CD14-positive monocyte (primary cell): ENCODE measurements around the gene SLC66A2. TPM values are rescaled to one million over a fixed set of nuclear protein-coding genes. Genes with fewer than 3 reads are reported as not detected.

Experiments used
- DNase-seq, 3 donors: peaks; one replicate each; pipeline ENCODE4 v3.0.0-alpha.2; 2011 to 2022
- H2AFZ ChIP-seq: 2 replicates; pipeline ENCODE4 v1.6.0; 2012; ENCODE audit warnings: mild to moderate bottlenecking, low read depth, low read length, inconsistent platforms; ENCODE audit not compliant: insufficient read depth, poor library complexity, severe bottlenecking
- H3K27ac ChIP-seq, 2 donors: 1 replicate in 1 of 2; 2 replicates in 1 of 2; pipeline ENCODE4 v1.5.1; 2012 to 2013; ENCODE audit warnings: low read length in 2 of 2, control low read depth in 1 of 2, inconsistent platforms in 1 of 2, low read depth in 1 of 2, mild to moderate bottlenecking in 1 of 2
- H3K27me3 ChIP-seq, 2 donors: one replicate each; pipeline versions ENCODE4 v1.6.0 to v1.6.1; 2011 to 2013; ENCODE audit warnings: low read length in 2 of 2; ENCODE audit not compliant: control insufficient read depth in 2 of 2, insufficient read depth in 2 of 2
- H3K36me3 ChIP-seq, 2 donors: replicated peaks in 1 of 2; 1 replicate in 1 of 2; 2 replicates in 1 of 2; pipeline versions ENCODE4 v1.5.1 to v1.6.1; 2012 to 2013; ENCODE audit warnings: low read length in 2 of 2, control low read depth in 1 of 2, inconsistent platforms in 1 of 2, mild to moderate bottlenecking in 1 of 2; ENCODE audit not compliant: insufficient read depth in 2 of 2, control insufficient read depth in 1 of 2
- H3K4me1 ChIP-seq, 2 donors: 1 replicate in 1 of 2; 2 replicates in 1 of 2; pipeline versions ENCODE4 v1.5.1 to v1.6.1; 2012 to 2013; ENCODE audit warnings: low read length in 2 of 2, control low read depth in 1 of 2, inconsistent platforms in 1 of 2, mild to moderate bottlenecking in 1 of 2, moderate library complexity in 1 of 2; ENCODE audit not compliant: insufficient read depth in 2 of 2, control insufficient read depth in 1 of 2
- H3K4me2 ChIP-seq: replicated peaks from 2 replicates; pipeline ENCODE3; 2012; ENCODE audit warnings: low read length, moderate library complexity, mild to moderate bottlenecking; ENCODE audit not compliant: poor library complexity, severe bottlenecking; ENCODE audit errors: extremely low read depth
- H3K4me3 ChIP-seq, 3 experiments: fragments of 200-600 bp in 1 of 3; sonication (generic) in 1 of 3; replicated peaks in 1 of 3; 1 replicate in 2 of 3; 2 replicates in 1 of 3; pipeline ENCODE4 v1.5.1; 2011 to 2013; ENCODE audit warnings: low read length in 3 of 3, mild to moderate bottlenecking in 3 of 3, control low read depth in 2 of 3, low read depth in 2 of 3, inconsistent platforms in 1 of 3, moderate library complexity in 1 of 3
- H3K79me2 ChIP-seq: 2 replicates; pipeline ENCODE4 v1.6.0; 2012; ENCODE audit warnings: mild to moderate bottlenecking, control low read depth, inconsistent platforms, low read length, moderate library complexity; ENCODE audit not compliant: insufficient read depth
- H3K9ac ChIP-seq: 2 replicates; pipeline ENCODE4 v1.6.0; 2017; ENCODE audit warnings: low read length, mild to moderate bottlenecking; ENCODE audit not compliant: insufficient read depth, poor library complexity, severe bottlenecking
- H3K9me3 ChIP-seq, 2 donors: replicated peaks in 1 of 2; 1 replicate in 1 of 2; 2 replicates in 1 of 2; pipeline versions ENCODE4 v1.5.1 to v1.6.1; 2012 to 2013; ENCODE audit warnings: low read length in 2 of 2, control low read depth in 1 of 2; ENCODE audit not compliant: control insufficient read depth in 1 of 2, insufficient read depth in 1 of 2
- H4K20me1 ChIP-seq: 2 replicates; pipeline ENCODE4 v1.6.0; 2012; ENCODE audit warnings: mild to moderate bottlenecking, low read length, control low read depth, moderate library complexity; ENCODE audit not compliant: insufficient read depth
- H3K27ac Mint-ChIP-seq, 7 donors: one replicate each; pipeline ENCODE4 v1.8.0; 2020; ENCODE audit warnings: mild to moderate bottlenecking in 7 of 7, mixed read lengths in 7 of 7, moderate library complexity in 6 of 7, inconsistent platforms in 2 of 7
- H3K27me3 Mint-ChIP-seq, 3 donors: one replicate each; pipeline ENCODE4 v1.8.0; 2021 to 2022; ENCODE audit warnings: low read depth in 3 of 3, mild to moderate bottlenecking in 3 of 3, mixed read lengths in 3 of 3, moderate library complexity in 3 of 3, inconsistent platforms in 1 of 3
- H3K36me3 Mint-ChIP-seq, 2 donors: one replicate each; pipeline ENCODE4 v1.8.0; 2020; ENCODE audit warnings: mixed read lengths in 2 of 2, inconsistent platforms in 1 of 2, mild to moderate bottlenecking in 1 of 2
- H3K4me1 Mint-ChIP-seq: one replicate; pipeline ENCODE4 v1.8.0; 2020; ENCODE audit warnings: mild to moderate bottlenecking, mixed read lengths
- H3K4me3 Mint-ChIP-seq, 2 donors: one replicate each; pipeline ENCODE4 v1.8.0; 2020; ENCODE audit warnings: mild to moderate bottlenecking in 2 of 2, mixed read lengths in 2 of 2, moderate library complexity in 1 of 2
- H3K9me3 Mint-ChIP-seq, 7 donors: one replicate each; pipeline ENCODE4 v1.8.0; 2020 to 2022; ENCODE audit warnings: mixed read lengths in 7 of 7, mild to moderate bottlenecking in 6 of 7, moderate library complexity in 6 of 7, inconsistent platforms in 2 of 7
- CTCF ChIP-seq: fragments of 200-600 bp; IDR thresholded peaks from one replicate; pipeline ENCODE4 v1.8.0; 2022; ENCODE audit warnings: antibody characterized with exemption, mild to moderate bottlenecking
- WGBS: methylation state at CpG from one replicate; pipeline ENCODE4 v1.1.5; 2013; ENCODE audit warnings: missing lambda C conversion rate; ENCODE audit not compliant: insufficient coverage; 5-methylcytosine and 5-hydroxymethylcytosine counted together
- intact Hi-C, 2 donors: fragments of 100-400 bp; cut with micrococcal nuclease; formaldehyde crosslinking; loops; one replicate each; pipeline versions ENCODE4 v1.15.0 to v1.15.1; 2023
- polyA plus RNA-seq, 3 donors: library from polyadenylated mRNA; depleted of rRNA in 1 of 3; unstranded in 2 of 3; stranded (reverse) in 1 of 3; fragments of 300-500 nt in 2 of 3; fragments of >200 nt in 1 of 3; fragmentation: Illumina TruSeq in 2 of 3; gene quantifications; 1 replicate in 2 of 3; 2 replicates in 1 of 3; pipeline ENCODE4 v1.2.3, GENCODE V29; 2012 to 2021

The SLC66A2 gene
- polyA plus RNA-seq, 3 donors: 26.8 to 42.6 (median 33.8) TPM

GRCh38 chr18:79936641-79937040, 14.8 kb downstream of the SLC66A2 start:
- H3K9me3 ChIP-seq: peaks cover 52 to 63% of the 10 kb centered on the region in 2 donors
- peaks cover 50 to 76% (median 59%) of the 10 kb centered on the region in 7 donors for H3K9me3 Mint-ChIP-seq
- TF ChIP-seq CTCF: no peak

GRCh38 chr18:79935925-79936324, 15.5 kb downstream of the SLC66A2 start:
- H3K36me3 ChIP-seq: peaks cover 58 to 99% of the 10 kb centered on the region in 2 donors
- H3K27me3 ChIP-seq: no peaks in the 10 kb centered on the region
- H3K9ac ChIP-seq: no peak overlapping the region
- Mint-ChIP-seq H3K4me3 (no peak overlapping the region), H3K9me3 (peaks cover 56 to 81% (median 63%) of the 10 kb centered on the region in 7 donors), H3K27me3 (no peaks in the 10 kb centered on the region), H3K4me1 (peaks cover 6% of the 10 kb centered on the region), H3K36me3 (peaks cover 93 to 99% of the 10 kb centered on the region in 2 donors), H3K27ac (no peak overlapping the region)
- peaks cover 85% of the 10 kb centered on the region for H4K20me1 ChIP-seq
- H3K9me3 ChIP-seq: peaks cover 54 to 70% of the 10 kb centered on the region in 2 donors
- H3K27ac ChIP-seq: no peak overlapping the region
- no peak for DNase-seq
- H3K4me1 ChIP-seq: no peaks in the 10 kb centered on the region
- H3K79me2 ChIP-seq: peaks cover 96% of the 10 kb centered on the region
- intact Hi-C loops: no loop called here
- no peak overlapping the region for H3K4me2 ChIP-seq
- 98% methylated on average over 6 of the region's 6 CpGs for WGBS
- H3K4me3 ChIP-seq: no peak overlapping the region
- H2AFZ ChIP-seq: no peak overlapping the region
- no peak for TF ChIP-seq CTCF

More at GRCh38 chr18:79936641-79937040, 14.8 kb downstream of the SLC66A2 start:
- H3K4me3 Mint-ChIP-seq: no peak overlapping the region
- Histone ChIP-seq H3K27ac (no peak overlapping the region), H4K20me1 (peaks cover 92% of the 10 kb centered on the region), H2AFZ (no peak overlapping the region), H3K4me3 (no peak overlapping the region), H3K4me2 (no peak overlapping the region), H3K79me2 (peaks cover 96% of the 10 kb centered on the region), H3K9ac (no peak overlapping the region), H3K4me1 (no peaks in the 10 kb centered on the region), H3K36me3 (peaks cover 65 to 99% of the 10 kb centered on the region in 2 donors), H3K27me3 (no peaks in the 10 kb centered on the region)
- peaks cover 93 to 99% of the 10 kb centered on the region in 2 donors for H3K36me3 Mint-ChIP-seq
- WGBS: 100% methylated on average over 4 of the region's 12 CpGs
- intact Hi-C loops: no loop called here
- no peak for DNase-seq
- peaks cover 6% of the 10 kb centered on the region for H3K4me1 Mint-ChIP-seq
- H3K27me3 Mint-ChIP-seq: no peaks in the 10 kb centered on the region
- H3K27ac Mint-ChIP-seq: no peak overlapping the region
